Chondrocyte (in vitro differentiated cells): Measurements from ENCODE around the gene ADAT3. TPM values are rescaled to one million over a fixed set of nuclear protein-coding genes. Genes with fewer than 3 reads are reported as not detected.

ENCODE experiments used
- DNase-seq: peaks from one replicate; pipeline ENCODE4 v3.0.0; 2021; ENCODE audit warnings: mixed read lengths, low spot score
- H3K27ac Mint-ChIP-seq: one replicate; pipeline ENCODE4 v1.8.0; 2021; ENCODE audit warnings: mild to moderate bottlenecking, moderate library complexity, mixed read lengths; ENCODE audit not compliant: unreplicated experiment
- H3K27me3 Mint-ChIP-seq: 2 replicates; pipeline ENCODE4 v1.8.0; 2021; ENCODE audit warnings: low read depth, mixed read lengths
- H3K36me3 Mint-ChIP-seq: 2 replicates; pipeline ENCODE4 v1.8.0; 2021; ENCODE audit warnings: low read depth, mixed read lengths
- H3K4me1 Mint-ChIP-seq: 2 replicates; pipeline ENCODE4 v1.8.0; 2021; ENCODE audit warnings: low read depth, mild to moderate bottlenecking, mixed read lengths
- H3K4me3 Mint-ChIP-seq: one replicate; pipeline ENCODE4 v1.8.0; 2021; ENCODE audit warnings: mild to moderate bottlenecking, moderate library complexity, mixed read lengths; ENCODE audit not compliant: unreplicated experiment
- H3K9me3 Mint-ChIP-seq: 2 replicates; pipeline ENCODE4 v1.8.0; 2021; ENCODE audit warnings: low read depth, mixed read lengths
- CTCF ChIP-seq: fragments of 200-600 bp; sonication (generic); IDR thresholded peaks from 2 replicates; pipeline ENCODE4 v1.5.0; 2021; ENCODE audit warnings: antibody characterized with exemption, mild to moderate bottlenecking, moderate library complexity
- total RNA-seq: library from RNA; stranded (reverse); gene quantifications from 3 replicates; pipeline ENCODE4 v1.2.1, GENCODE V29; 2021

ADAT3 gene
- total RNA-seq, 1 donor from 2014 or later = 3.6 TPM

GRCh38 chr19:1950640-1951039 lies 45.4 kb downstream of the ADAT3 start:
- Mint-ChIP-seq H3K4me1 (peaks cover 7% of the 10 kb centered on the region), H3K27me3 (no peaks in the 10 kb centered on the region)

GRCh38 chr19:1952635-1953034 lies 47.4 kb downstream of the ADAT3 start:
- H3K27me3 Mint-ChIP-seq = no peaks in the 10 kb centered on the region
- DNase-seq = no peak

More at GRCh38 chr19:1950640-1951039, 45.4 kb downstream of the ADAT3 start:
- H3K36me3 Mint-ChIP-seq = peaks cover 2% of the 10 kb centered on the region
- H3K4me3 Mint-ChIP-seq = no peak overlapping the region
- no peak overlapping the region for H3K27ac Mint-ChIP-seq
- no peaks in the 10 kb centered on the region for H3K9me3 Mint-ChIP-seq
- TF ChIP-seq CTCF = no peak
- DNase-seq = no peak

GRCh38 chr19:1953037-1953436 lies 47.8 kb downstream of the ADAT3 start:
- H3K9me3 Mint-ChIP-seq = no peaks in the 10 kb centered on the region
- peaks cover 2% of the 10 kb centered on the region for H3K36me3 Mint-ChIP-seq
- H3K27ac Mint-ChIP-seq = no peak overlapping the region
- no peak for TF ChIP-seq CTCF
- peaks cover 4% of the 10 kb centered on the region for H3K4me1 Mint-ChIP-seq
- H3K4me3 Mint-ChIP-seq = no peak overlapping the region
- H3K27me3 Mint-ChIP-seq = no peaks in the 10 kb centered on the region
- DNase-seq = no peak

More at GRCh38 chr19:1952635-1953034, 47.4 kb downstream of the ADAT3 start:
- Mint-ChIP-seq H3K9me3 (no peaks in the 10 kb centered on the region), H3K27ac (no peak overlapping the region), H3K4me1 (peaks cover 4% of the 10 kb centered on the region), H3K36me3 (peaks cover 2% of the 10 kb centered on the region), H3K4me3 (no peak overlapping the region)
- no peak for TF ChIP-seq CTCF

GRCh38 chr19:1953441-1954094 lies 48.4 kb downstream of the ADAT3 start:
- Mint-ChIP-seq H3K9me3 (no peaks in the 10 kb centered on the region), H3K27me3 (no peaks in the 10 kb centered on the region), H3K36me3 (peaks cover 2% of the 10 kb centered on the region), H3K27ac (no peak overlapping the region), H3K4me3 (no peak overlapping the region), H3K4me1 (peaks cover 2% of the 10 kb centered on the region)
- TF ChIP-seq CTCF = no peak
- no peak for DNase-seq

- TF ChIP-seq CTCF = no peak
- Mint-ChIP-seq H3K4me3 (no peak overlapping the region), H3K4me1 (no peaks in the 10 kb centered on the region), H3K27ac (no peak overlapping the region), H3K36me3 (peaks cover 2% of the 10 kb centered on the region), H3K27me3 (no peaks in the 10 kb centered on the region), H3K9me3 (no peaks in the 10 kb centered on the region)
- DNase-seq = no peak
Measured at GRCh38 chr19:1954532-1954933, 49.3 kb downstream of the ADAT3 start.
